Astrocyte (in vitro differentiated cells and primary cell): Measurements from ENCODE around the gene THADA. TPM values are rescaled to one million over a fixed set of nuclear protein-coding genes. Genes with fewer than 3 reads are reported as not detected.

Experiments used
- DNase-seq: peaks from one replicate; pipeline ENCODE4 v3.0.0-alpha.2; 2010; ENCODE audit warnings: low read depth
- FAIRE-seq: peaks from 2 replicates; lab custom pipeline; 2011; peaks lifted over from hg19 to GRCh38; lab: Jason Lieb, UNC
- H2AFZ ChIP-seq: 2 replicates; pipeline ENCODE4 v1.6.0; 2012; ENCODE audit warnings: low read depth, low read length, inconsistent platforms
- H3K27ac ChIP-seq: 2 replicates; pipeline ENCODE4 v1.5.1; 2011; ENCODE audit warnings: low read depth, low read length, inconsistent platforms
- H3K27me3 ChIP-seq: 2 replicates; pipeline ENCODE4 v1.6.0; 2011; ENCODE audit warnings: low read length, inconsistent platforms; ENCODE audit not compliant: insufficient read depth
- H3K36me3 ChIP-seq: 2 replicates; pipeline ENCODE4 v1.5.1; 2011; ENCODE audit warnings: low read length, inconsistent platforms; ENCODE audit not compliant: insufficient read depth
- H3K4me1 ChIP-seq: 2 replicates; pipeline ENCODE4 v1.5.1; 2011; ENCODE audit warnings: low read length, inconsistent platforms; ENCODE audit not compliant: insufficient read depth
- H3K4me2 ChIP-seq: 2 replicates; pipeline ENCODE4 v1.6.0; 2012; ENCODE audit warnings: low read length, inconsistent platforms
- H3K4me3 ChIP-seq: 2 replicates; pipeline ENCODE4 v1.5.1; 2011; ENCODE audit warnings: low read depth, mild to moderate bottlenecking, low read length, inconsistent platforms; ENCODE audit not compliant: insufficient read depth
- H3K79me2 ChIP-seq: 2 replicates; pipeline ENCODE4 v1.6.0; 2012; ENCODE audit warnings: mild to moderate bottlenecking, low read length, inconsistent platforms; ENCODE audit not compliant: insufficient read depth
- H3K9ac ChIP-seq: 2 replicates; pipeline ENCODE4 v1.6.0; 2012; ENCODE audit warnings: mild to moderate bottlenecking, low read length, inconsistent platforms
- H3K9me3 ChIP-seq: 2 replicates; pipeline ENCODE4 v1.5.1; 2012; ENCODE audit warnings: low read depth, mild to moderate bottlenecking, low read length, inconsistent platforms; ENCODE audit not compliant: insufficient read depth
- H4K20me1 ChIP-seq: 2 replicates; pipeline ENCODE4 v1.6.0; 2012; ENCODE audit warnings: low read length, inconsistent platforms; ENCODE audit not compliant: insufficient read depth
- H3K27ac Mint-ChIP-seq: one replicate; pipeline ENCODE4 v1.8.0; 2021; ENCODE audit warnings: mild to moderate bottlenecking, mixed read lengths; ENCODE audit not compliant: unreplicated experiment
- H3K27me3 Mint-ChIP-seq: one replicate; pipeline ENCODE4 v1.8.0; 2021; ENCODE audit warnings: low read depth, mixed read lengths; ENCODE audit not compliant: unreplicated experiment
- H3K36me3 Mint-ChIP-seq: one replicate; pipeline ENCODE4 v1.8.0; 2021; ENCODE audit warnings: low read depth, mixed read lengths; ENCODE audit not compliant: unreplicated experiment
- H3K4me1 Mint-ChIP-seq: one replicate; pipeline ENCODE4 v1.8.0; 2021; ENCODE audit warnings: low read depth, mixed read lengths; ENCODE audit not compliant: unreplicated experiment
- H3K4me3 Mint-ChIP-seq: one replicate; pipeline ENCODE4 v1.8.0; 2021; ENCODE audit warnings: mild to moderate bottlenecking, moderate library complexity, mixed read lengths; ENCODE audit not compliant: unreplicated experiment
- H3K9me3 Mint-ChIP-seq: one replicate; pipeline ENCODE4 v1.8.0; 2021; ENCODE audit warnings: mild to moderate bottlenecking, mixed read lengths; ENCODE audit not compliant: unreplicated experiment
- EZH2 ChIP-seq: IDR thresholded peaks from 2 replicates; pipeline ENCODE4 v1.6.1; 2012; ENCODE audit warnings: mild to moderate bottlenecking, low read length, inconsistent platforms; ENCODE audit not compliant: insufficient read depth
- total RNA-seq: library from RNA; stranded (reverse); gene quantifications from 2 replicates; pipeline ENCODE4 v1.2.1, GENCODE V29; 2021
- TF ChIP-seq, protein P1 (sequence below): IDR thresholded peaks from 2 replicates; pipeline ENCODE4 v1.5.1; 2011; ENCODE audit warnings: low read depth, mild to moderate bottlenecking, inconsistent platforms, low read length, moderate library complexity; ENCODE audit not compliant: insufficient read depth

THADA gene
- total RNA-seq, 1 donor from 2014 or later, result 16.2 TPM

DNA sequence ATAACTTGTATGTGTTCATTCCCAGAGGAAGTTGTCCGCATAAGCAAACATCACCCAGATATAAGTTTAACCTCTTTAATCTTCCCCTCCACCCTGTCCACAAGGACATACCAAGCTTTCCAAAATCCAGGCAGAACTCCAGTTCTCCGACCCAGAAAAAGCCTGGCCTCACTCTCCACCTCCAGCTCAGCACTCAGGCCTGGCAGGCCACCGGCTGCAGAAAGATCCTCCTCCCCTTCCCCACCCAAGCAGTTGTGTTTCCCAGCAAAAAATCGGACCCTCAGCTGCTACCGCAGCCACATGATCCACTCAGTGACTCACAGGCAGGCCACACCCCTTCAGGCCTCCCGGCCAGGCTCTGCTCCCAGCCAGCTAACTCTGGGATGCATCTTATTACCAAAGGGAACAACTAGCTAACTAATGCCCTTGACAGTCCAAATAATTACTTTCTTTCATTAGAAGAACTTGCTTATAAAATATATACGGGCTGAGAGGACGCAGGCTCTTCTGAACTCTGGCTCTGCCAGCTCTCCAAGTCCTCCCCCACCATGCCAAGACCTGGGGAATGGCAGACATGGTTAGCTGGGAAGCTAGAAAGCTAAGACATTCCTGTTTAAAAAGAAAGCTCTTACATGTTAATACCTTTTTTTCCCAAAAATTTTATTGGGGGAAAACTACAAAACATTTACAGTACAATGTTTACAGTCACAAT, 373.9 kb downstream of the THADA start:
- Histone ChIP-seq H3K9me3 (no peaks in the 10 kb centered on the region), H3K27me3 (no peaks in the 10 kb centered on the region), H3K27ac (peak overlapping the region; percentile 93), H4K20me1 (peaks cover 17% of the 10 kb centered on the region), H3K4me3 (peak overlapping the region; percentile 81), H3K9ac (peak overlapping the region; percentile 95), H3K36me3 (no peaks in the 10 kb centered on the region), H3K79me2 (peaks cover 46% of the 10 kb centered on the region), H3K4me1 (peaks cover 47% of the 10 kb centered on the region), H3K4me2 (peak overlapping the region; percentile 91), H2AFZ (no peak overlapping the region)
- FAIRE-seq (no peak), DNase-seq (peak; percentile 97)
- Mint-ChIP-seq H3K27ac (peak overlapping the region; percentile 98), H3K36me3 (peaks cover 10% of the 10 kb centered on the region), H3K4me3 (peak overlapping the region; percentile 85), H3K4me1 (peaks cover 45% of the 10 kb centered on the region), H3K9me3 (no peaks in the 10 kb centered on the region), H3K27me3 (no peaks in the 10 kb centered on the region)
- TF ChIP-seq, protein P1, sequence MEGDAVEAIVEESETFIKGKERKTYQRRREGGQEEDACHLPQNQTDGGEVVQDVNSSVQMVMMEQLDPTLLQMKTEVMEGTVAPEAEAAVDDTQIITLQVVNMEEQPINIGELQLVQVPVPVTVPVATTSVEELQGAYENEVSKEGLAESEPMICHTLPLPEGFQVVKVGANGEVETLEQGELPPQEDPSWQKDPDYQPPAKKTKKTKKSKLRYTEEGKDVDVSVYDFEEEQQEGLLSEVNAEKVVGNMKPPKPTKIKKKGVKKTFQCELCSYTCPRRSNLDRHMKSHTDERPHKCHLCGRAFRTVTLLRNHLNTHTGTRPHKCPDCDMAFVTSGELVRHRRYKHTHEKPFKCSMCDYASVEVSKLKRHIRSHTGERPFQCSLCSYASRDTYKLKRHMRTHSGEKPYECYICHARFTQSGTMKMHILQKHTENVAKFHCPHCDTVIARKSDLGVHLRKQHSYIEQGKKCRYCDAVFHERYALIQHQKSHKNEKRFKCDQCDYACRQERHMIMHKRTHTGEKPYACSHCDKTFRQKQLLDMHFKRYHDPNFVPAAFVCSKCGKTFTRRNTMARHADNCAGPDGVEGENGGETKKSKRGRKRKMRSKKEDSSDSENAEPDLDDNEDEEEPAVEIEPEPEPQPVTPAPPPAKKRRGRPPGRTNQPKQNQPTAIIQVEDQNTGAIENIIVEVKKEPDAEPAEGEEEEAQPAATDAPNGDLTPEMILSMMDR, result no peak
- TF ChIP-seq EZH2, result no peak

GRCh38 chr2:43221124-43221762, 374.6 kb downstream of the THADA start:
- peaks cover 47% of the 10 kb centered on the region for H3K4me1 ChIP-seq
- FAIRE-seq (no peak), DNase-seq (peak; percentile 94)
- Mint-ChIP-seq H3K9me3 (no peaks in the 10 kb centered on the region), H3K4me1 (peaks cover 45% of the 10 kb centered on the region), H3K36me3 (peaks cover 10% of the 10 kb centered on the region), H3K4me3 (peak overlapping the region; percentile 85), H3K27ac (peak overlapping the region; percentile 98), H3K27me3 (no peaks in the 10 kb centered on the region)
- no peaks in the 10 kb centered on the region for H3K9me3 ChIP-seq
- TF ChIP-seq EZH2, result no peak
- TF ChIP-seq, protein P1, result no peak
- no peaks in the 10 kb centered on the region for H3K36me3 ChIP-seq
- peaks cover 17% of the 10 kb centered on the region for H4K20me1 ChIP-seq
- H3K27me3 ChIP-seq, result no peaks in the 10 kb centered on the region
- peak overlapping the region; percentile 91 for H3K4me2 ChIP-seq
- H3K79me2 ChIP-seq, result peaks cover 43% of the 10 kb centered on the region
- H3K4me3 ChIP-seq, result peak overlapping the region; percentile 81
- peak overlapping the region; percentile 95 for H3K9ac ChIP-seq
- peak overlapping the region; percentile 93 for H3K27ac ChIP-seq
- no peak overlapping the region for H2AFZ ChIP-seq

DNA sequence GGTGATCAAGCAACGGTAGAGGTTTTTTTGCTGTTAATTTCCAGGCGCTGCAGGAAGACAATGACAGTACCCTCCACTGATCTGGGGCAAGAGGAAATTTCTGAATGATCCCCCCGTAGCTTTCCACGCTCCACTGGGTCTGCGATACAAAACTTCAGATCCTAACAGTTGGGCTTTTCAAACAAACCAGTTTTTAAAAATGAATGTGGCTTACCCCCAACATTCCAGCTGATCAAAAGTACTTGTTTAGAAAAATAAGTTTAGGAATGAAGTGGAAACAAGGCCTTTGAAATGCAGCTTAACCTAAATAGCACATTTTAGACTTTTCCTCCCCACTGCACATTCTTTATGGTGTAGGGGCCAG, 375.1 kb downstream of the THADA start:
- H2AFZ ChIP-seq, result no peak overlapping the region
- no peaks in the 10 kb centered on the region for H3K27me3 Mint-ChIP-seq
- no peaks in the 10 kb centered on the region for H3K9me3 ChIP-seq
- peak overlapping the region; percentile 91 for H3K4me2 ChIP-seq
- H3K36me3 ChIP-seq, result no peaks in the 10 kb centered on the region
- H3K27me3 ChIP-seq, result no peaks in the 10 kb centered on the region
- H3K79me2 ChIP-seq, result peaks cover 38% of the 10 kb centered on the region
- peak overlapping the region; percentile 98 for H3K27ac Mint-ChIP-seq
- H3K9me3 Mint-ChIP-seq, result no peaks in the 10 kb centered on the region
- peak overlapping the region; percentile 81 for H3K4me3 ChIP-seq
- peak overlapping the region; percentile 93 for H3K27ac ChIP-seq
- H3K4me3 Mint-ChIP-seq, result peak overlapping the region; percentile 85
- no peak for FAIRE-seq
- no peak for TF ChIP-seq EZH2
- TF ChIP-seq, protein P1, result no peak
- H3K4me1 Mint-ChIP-seq, result peaks cover 45% of the 10 kb centered on the region
- peaks cover 16% of the 10 kb centered on the region for H4K20me1 ChIP-seq
- peaks cover 47% of the 10 kb centered on the region for H3K4me1 ChIP-seq
- peak overlapping the region; percentile 95 for H3K9ac ChIP-seq
- H3K36me3 Mint-ChIP-seq, result peaks cover 10% of the 10 kb centered on the region
- no peak for DNase-seq
